PC-3 (cell line): ENCODE measurements around the gene HMCN1. TPM values are rescaled to one million over a fixed set of nuclear protein-coding genes. Genes with fewer than 3 reads are reported as not detected.

Experiments used
- ATAC-seq: fragments of 200-7000 bp; cut with Tn5 transposase; 2 replicates; pipeline ENCODE4 v1.9.1; 2020; ENCODE audit warnings: mild to moderate bottlenecking, moderate library complexity
- BruUV-seq: library from RNA; stranded (reverse); fragments of 400-500 nt; replicated peaks from 2 replicates; lab custom pipeline; 2021; lab: Mats Ljungman, UMichigan
- CTCF ChIA-PET: fragments of 300-600 bp; sonication (Branson Sonifier 250); formaldehyde crosslinking; loops from one replicate; lab custom pipeline; 2022; ENCODE audit warnings: antibody characterized with exemption; lab: Charles Lee
- POLR2A ChIA-PET: fragments of 300-600 bp; sonication (Branson Sonifier 250); formaldehyde crosslinking; loops from one replicate; lab custom pipeline; 2022; ENCODE audit warnings: antibody characterized with exemption; ENCODE audit not compliant: unreplicated experiment; lab: Charles Lee
- DNase-seq: peaks from one replicate; pipeline ENCODE4 v3.0.0-alpha.2; 2015
- H2AFZ ChIP-seq: fragments of 300-600 bp; sonication (generic); 2 replicates; pipeline ENCODE4 v1.6.0; 2016; ENCODE audit warnings: antibody characterized with exemption, low read length
- H3F3A ChIP-seq: fragments of 300-600 bp; sonication (generic); one replicate; pipeline ENCODE4 v1.6.0; 2017; ENCODE audit warnings: antibody characterized with exemption, low read length, control low read depth, mild to moderate bottlenecking; ENCODE audit not compliant: unreplicated experiment
- H3K27ac ChIP-seq: fragments of 300-600 bp; sonication (generic); 2 replicates; pipeline ENCODE4 v1.5.1; 2016; ENCODE audit warnings: mild to moderate bottlenecking, low read length
- H3K27me3 ChIP-seq: fragments of 300-600 bp; sonication (generic); 2 replicates; pipeline ENCODE4 v1.6.1; 2016; ENCODE audit warnings: low read length, mixed read lengths
- H3K36me3 ChIP-seq: fragments of 300-600 bp; sonication (generic); 2 replicates; pipeline ENCODE4 v1.6.1; 2016; ENCODE audit warnings: low read depth, mixed run types, low read length, mixed read lengths
- H3K4me1 ChIP-seq: fragments of 300-600 bp; sonication (generic); 2 replicates; pipeline ENCODE4 v1.5.1; 2016; ENCODE audit warnings: low read length; ENCODE audit not compliant: insufficient read depth
- H3K4me2 ChIP-seq: fragments of 300-600 bp; sonication (generic); 2 replicates; pipeline ENCODE4 v1.6.0; 2016; ENCODE audit warnings: low read length
- H3K4me3 ChIP-seq: fragments of 300-600 bp; sonication (generic); 2 replicates; pipeline ENCODE4 v1.5.1; 2016; ENCODE audit warnings: mild to moderate bottlenecking, low read length, mixed read lengths
- H3K79me2 ChIP-seq: fragments of 300-600 bp; sonication (generic); 2 replicates; pipeline ENCODE4 v1.6.1; 2017; ENCODE audit warnings: low read length, mixed read lengths
- H3K9ac ChIP-seq: fragments of 300-600 bp; sonication (generic); 2 replicates; pipeline ENCODE4 v1.6.0; 2016; ENCODE audit warnings: mild to moderate bottlenecking, low read length
- H3K9me2 ChIP-seq: fragments of 300-600 bp; sonication (generic); replicated peaks from 2 replicates; pipeline ENCODE4 v1.6.1; 2016; ENCODE audit warnings: mixed run types, low read length, mixed read lengths
- H3K9me3 ChIP-seq: fragments of 300-600 bp; sonication (generic); 2 replicates; pipeline ENCODE4 v1.6.1; 2016; ENCODE audit warnings: low read length, mixed read lengths
- H4K20me1 ChIP-seq: fragments of 300-600 bp; sonication (generic); 2 replicates; pipeline ENCODE4 v1.6.1; 2016; ENCODE audit warnings: low read length, mixed read lengths
- EZH2 ChIP-seq: fragments of 300-600 bp; sonication (generic); IDR thresholded peaks from one replicate; pipeline ENCODE4 v1.6.1; 2017; ENCODE audit warnings: antibody characterized with exemption, mild to moderate bottlenecking, low read length; ENCODE audit not compliant: unreplicated experiment
- EZH2phosphoT487 ChIP-seq: fragments of 300-600 bp; sonication (generic); IDR thresholded peaks from 2 replicates; pipeline ENCODE4 v1.6.1; 2018; ENCODE audit warnings: mild to moderate bottlenecking, antibody characterized with exemption, low read length, borderline replicate concordance
- intact Hi-C: fragments of 100-400 bp; cut with micrococcal nuclease; formaldehyde crosslinking; loops from 2 replicates; pipeline ENCODE4 v1.9.0; 2023
- total RNA-seq: library from RNA; depleted of rRNA; stranded (reverse); fragments of >200 nt; gene quantifications from 2 replicates; pipeline ENCODE4 v1.2.3, GENCODE V29; 2014
- TF ChIP-seq, protein P1 (sequence below): fragments of 300-600 bp; sonication (generic); conservative IDR thresholded peaks from 2 replicates; pipeline ENCODE4 v1.5.1; 2017; ENCODE audit warnings: antibody characterized with exemption, low read depth, mild to moderate bottlenecking, low read length

The HMCN1 gene
- total RNA-seq, 1 experiment from 2014 or later, result 0.66 TPM

DNA sequence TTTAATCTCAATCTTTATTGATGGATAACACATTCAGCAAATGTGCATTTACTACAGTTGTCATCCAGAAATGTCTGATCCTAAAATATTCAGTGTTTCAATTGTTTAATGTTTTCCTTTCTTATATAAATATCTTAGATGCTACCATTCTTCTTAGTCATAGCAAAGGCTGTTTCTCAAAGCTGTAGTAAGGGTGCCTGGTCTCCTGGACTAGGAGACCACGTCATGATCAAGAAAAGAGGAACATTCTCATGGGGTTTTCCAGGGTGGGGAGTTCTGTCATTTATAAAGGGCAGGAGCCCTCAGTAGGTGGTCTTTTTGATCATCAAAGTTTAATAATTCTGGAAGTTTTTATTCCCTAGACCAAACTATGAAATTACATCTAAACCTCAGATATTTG, 292.8 kb downstream of the HMCN1 start:
- H3K79me2 ChIP-seq, result no peaks in the 10 kb centered on the region
- H3K4me3 ChIP-seq, result no peak overlapping the region
- no peaks in the 10 kb centered on the region for H3K36me3 ChIP-seq
- ATAC-seq, result no peak
- no peaks in the 10 kb centered on the region for H3K9me3 ChIP-seq
- H3K9me2 ChIP-seq, result no peaks in the 10 kb centered on the region
- intact Hi-C loops, result no loop called here
- ChIA-PET POLR2A (no interaction called here), CTCF (no interaction called here)
- H3K4me2 ChIP-seq, result no peak overlapping the region
- no peaks in the 10 kb centered on the region for H3K4me1 ChIP-seq
- no peak overlapping the region for H3K27ac ChIP-seq
- no peak overlapping the region for H2AFZ ChIP-seq
- TF ChIP-seq, protein P1, sequence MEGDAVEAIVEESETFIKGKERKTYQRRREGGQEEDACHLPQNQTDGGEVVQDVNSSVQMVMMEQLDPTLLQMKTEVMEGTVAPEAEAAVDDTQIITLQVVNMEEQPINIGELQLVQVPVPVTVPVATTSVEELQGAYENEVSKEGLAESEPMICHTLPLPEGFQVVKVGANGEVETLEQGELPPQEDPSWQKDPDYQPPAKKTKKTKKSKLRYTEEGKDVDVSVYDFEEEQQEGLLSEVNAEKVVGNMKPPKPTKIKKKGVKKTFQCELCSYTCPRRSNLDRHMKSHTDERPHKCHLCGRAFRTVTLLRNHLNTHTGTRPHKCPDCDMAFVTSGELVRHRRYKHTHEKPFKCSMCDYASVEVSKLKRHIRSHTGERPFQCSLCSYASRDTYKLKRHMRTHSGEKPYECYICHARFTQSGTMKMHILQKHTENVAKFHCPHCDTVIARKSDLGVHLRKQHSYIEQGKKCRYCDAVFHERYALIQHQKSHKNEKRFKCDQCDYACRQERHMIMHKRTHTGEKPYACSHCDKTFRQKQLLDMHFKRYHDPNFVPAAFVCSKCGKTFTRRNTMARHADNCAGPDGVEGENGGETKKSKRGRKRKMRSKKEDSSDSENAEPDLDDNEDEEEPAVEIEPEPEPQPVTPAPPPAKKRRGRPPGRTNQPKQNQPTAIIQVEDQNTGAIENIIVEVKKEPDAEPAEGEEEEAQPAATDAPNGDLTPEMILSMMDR, result no peak
- TF ChIP-seq EZH2phosphoT487, result no peak
- TF ChIP-seq EZH2, result no peak
- H4K20me1 ChIP-seq, result no peaks in the 10 kb centered on the region
- H3K27me3 ChIP-seq, result no peaks in the 10 kb centered on the region
- H3K9ac ChIP-seq, result no peak overlapping the region
- no TSS peak for BruUV-seq
- no peak for DNase-seq
- H3F3A ChIP-seq, result no peaks in the 10 kb centered on the region

DNA sequence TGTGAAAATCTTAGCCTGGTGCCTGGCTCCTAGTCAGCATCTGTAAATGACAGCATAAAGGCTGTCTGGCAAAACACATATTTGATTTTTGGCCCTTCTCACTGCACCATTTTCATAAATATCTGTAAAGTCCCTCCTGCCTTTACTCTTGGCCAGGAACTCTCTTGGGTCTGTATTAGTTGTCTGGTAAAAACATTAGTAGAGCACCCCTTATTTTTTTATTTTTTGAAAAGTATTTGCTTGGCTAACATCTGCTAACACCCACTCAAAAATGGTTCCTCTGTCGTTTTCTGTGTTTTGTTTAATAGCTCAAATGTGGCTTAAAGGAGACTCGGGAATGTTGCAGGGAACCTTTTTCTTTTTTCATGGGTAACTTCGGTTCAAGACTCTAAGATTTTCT, 293.4 kb downstream of the HMCN1 start:
- ATAC-seq (no peak), DNase-seq (no peak)
- BruUV-seq, result no TSS peak
- POLR2A ChIA-PET, result interaction anchor here (0.6 kb wide), 1 partner anchor 28 kb away, joined by 6 read pairs; no protein-coding TSS in a partner anchor
- H3K9me3 ChIP-seq, result no peaks in the 10 kb centered on the region
- no peaks in the 10 kb centered on the region for H3K36me3 ChIP-seq
- no peaks in the 10 kb centered on the region for H3F3A ChIP-seq
- H4K20me1 ChIP-seq, result no peaks in the 10 kb centered on the region
- no peaks in the 10 kb centered on the region for H3K27me3 ChIP-seq
- no peak overlapping the region for H3K4me3 ChIP-seq
- H3K4me1 ChIP-seq, result no peaks in the 10 kb centered on the region
- H2AFZ ChIP-seq, result no peak overlapping the region
- no peaks in the 10 kb centered on the region for H3K9me2 ChIP-seq
- CTCF ChIA-PET, result no interaction called here
- TF ChIP-seq EZH2phosphoT487, result no peak
- TF ChIP-seq EZH2, result no peak
- TF ChIP-seq, protein P1, result no peak
- H3K27ac ChIP-seq, result no peak overlapping the region
- intact Hi-C loops, result no loop called here
- no peak overlapping the region for H3K9ac ChIP-seq
- no peak overlapping the region for H3K4me2 ChIP-seq
- H3K79me2 ChIP-seq, result no peaks in the 10 kb centered on the region

DNA sequence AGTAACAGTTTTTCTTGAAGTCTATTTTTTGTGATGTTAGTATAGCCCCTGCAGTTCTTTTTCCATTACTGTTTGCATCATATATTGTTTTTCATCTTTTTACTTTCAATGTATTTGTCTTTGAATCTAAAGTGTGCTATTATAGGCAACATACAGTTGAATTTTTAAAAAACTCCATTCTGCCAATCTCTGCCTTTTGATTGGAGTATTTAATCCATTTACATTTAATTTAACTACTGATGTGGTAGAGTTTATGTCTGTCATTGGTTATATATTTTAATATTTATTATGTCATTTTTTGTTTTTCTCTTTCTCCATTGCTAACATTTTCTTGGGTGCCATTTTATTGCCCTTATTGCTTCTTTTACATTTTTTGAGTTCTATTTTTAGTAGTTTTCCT, 296.3 kb downstream of the HMCN1 start:
- BruUV-seq, result no TSS peak
- no peak overlapping the region for H2AFZ ChIP-seq

More for the DNA sequence above, 296.3 kb downstream of the HMCN1 start:
- ChIA-PET POLR2A (no interaction called here), CTCF (no interaction called here)
- ATAC-seq (no peak), DNase-seq (no peak)
- intact Hi-C loops, result no loop called here
- no peaks in the 10 kb centered on the region for H3K27me3 ChIP-seq
- H3K4me1 ChIP-seq, result no peaks in the 10 kb centered on the region
- H3K27ac ChIP-seq, result no peak overlapping the region
- no peaks in the 10 kb centered on the region for H3K79me2 ChIP-seq
- H3K4me2 ChIP-seq, result no peak overlapping the region
- no peaks in the 10 kb centered on the region for H3K9me2 ChIP-seq
- H3K9ac ChIP-seq, result no peak overlapping the region
- no peaks in the 10 kb centered on the region for H3F3A ChIP-seq
- TF ChIP-seq EZH2phosphoT487, result no peak
- no peak for TF ChIP-seq EZH2
- TF ChIP-seq, protein P1, result no peak
- H3K36me3 ChIP-seq, result no peaks in the 10 kb centered on the region
- no peaks in the 10 kb centered on the region for H4K20me1 ChIP-seq
- H3K4me3 ChIP-seq, result no peak overlapping the region
- no peaks in the 10 kb centered on the region for H3K9me3 ChIP-seq
